Fibroblast of skin of back (primary cell): ENCODE measurements around the gene DPYSL5. TPM values are rescaled to one million over a fixed set of nuclear protein-coding genes. Genes with fewer than 3 reads are reported as not detected.
"Not testable (repeated sequence)": the region's sequence is repeated elsewhere in the genome, so short reads cannot be mapped to it uniquely, and the experiment has no call there.

ENCODE experiments used
- DNase-seq: peaks from one replicate; pipeline ENCODE4 v3.0.0-alpha.2; 2013
- polyA plus RNA-seq, 2 experiments: library from polyadenylated mRNA; unstranded; fragments of 120-200 nt; gene quantifications; one replicate each; pipeline ENCODE4 v1.2.1, GENCODE V29; 2013; ENCODE audit not compliant: insufficient read length in 2 of 2

DPYSL5 gene, protein sequence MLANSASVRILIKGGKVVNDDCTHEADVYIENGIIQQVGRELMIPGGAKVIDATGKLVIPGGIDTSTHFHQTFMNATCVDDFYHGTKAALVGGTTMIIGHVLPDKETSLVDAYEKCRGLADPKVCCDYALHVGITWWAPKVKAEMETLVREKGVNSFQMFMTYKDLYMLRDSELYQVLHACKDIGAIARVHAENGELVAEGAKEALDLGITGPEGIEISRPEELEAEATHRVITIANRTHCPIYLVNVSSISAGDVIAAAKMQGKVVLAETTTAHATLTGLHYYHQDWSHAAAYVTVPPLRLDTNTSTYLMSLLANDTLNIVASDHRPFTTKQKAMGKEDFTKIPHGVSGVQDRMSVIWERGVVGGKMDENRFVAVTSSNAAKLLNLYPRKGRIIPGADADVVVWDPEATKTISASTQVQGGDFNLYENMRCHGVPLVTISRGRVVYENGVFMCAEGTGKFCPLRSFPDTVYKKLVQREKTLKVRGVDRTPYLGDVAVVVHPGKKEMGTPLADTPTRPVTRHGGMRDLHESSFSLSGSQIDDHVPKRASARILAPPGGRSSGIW
- 0.08 TPM for polyA plus RNA-seq (2013, experiment 1 of 2; ENCODE audit: insufficient read length)
- polyA plus RNA-seq (2013, experiment 2 of 2; ENCODE audit: insufficient read length), result 0.11 TPM

DNA sequence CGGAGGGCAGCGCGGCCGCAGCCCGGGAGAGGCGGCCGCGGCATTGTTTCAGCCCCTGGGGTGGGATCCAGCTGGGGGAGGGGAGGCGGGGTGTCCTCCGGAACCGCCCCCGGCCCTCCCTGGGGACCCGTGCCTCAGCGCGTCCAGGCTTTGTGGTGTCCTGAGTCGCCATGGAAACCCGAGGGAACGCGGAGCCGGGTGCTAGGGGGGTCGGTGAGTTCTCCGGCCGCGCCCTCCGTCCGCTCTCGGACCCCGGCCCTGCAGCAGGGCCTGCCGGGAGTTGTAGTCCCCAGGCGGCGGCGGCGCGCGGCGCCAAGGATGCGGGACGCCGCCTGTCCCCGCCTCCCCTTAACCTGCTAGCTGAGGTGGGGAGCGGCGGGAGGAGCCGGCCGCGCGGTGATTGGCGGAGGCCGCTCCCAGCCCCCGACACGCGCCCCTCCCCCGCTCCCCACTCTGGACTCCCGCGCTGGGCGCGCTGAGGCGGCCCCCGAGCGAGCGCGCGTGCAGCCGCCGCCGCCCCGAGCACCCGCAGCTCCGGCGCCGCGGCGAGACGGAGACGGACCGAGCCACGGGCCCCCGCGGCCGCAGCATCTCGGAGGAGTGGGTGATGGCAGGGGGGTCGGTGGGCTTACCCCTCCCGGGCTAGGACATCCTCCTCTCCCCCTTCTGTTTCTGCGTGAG lies at the start of gene DPYSL5:
Gene DPYSL5, plus strand, starts transcription at position 478 of the 681 bp plus-strand sequence. CDS start 50,368 bp downstream, outside the sequence.
- no peak for DNase-seq

DNA sequence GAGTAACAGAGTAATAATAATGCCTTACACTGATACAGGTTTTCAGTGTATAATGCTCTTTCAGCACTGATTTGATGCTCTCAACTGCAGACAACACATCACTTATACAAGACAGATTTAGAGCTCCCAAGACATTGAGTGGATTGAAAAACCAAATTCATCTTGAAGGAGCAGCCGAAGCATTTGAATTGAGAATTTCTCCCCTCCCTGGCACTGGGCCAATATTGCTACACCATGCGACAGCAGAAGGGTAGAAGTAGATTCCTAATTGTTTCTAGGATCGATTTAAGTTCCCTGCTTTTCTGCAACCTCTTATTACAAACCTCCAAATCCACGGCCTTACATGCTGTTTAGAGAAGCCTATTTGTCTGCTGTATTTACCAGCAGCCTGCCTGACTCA lies 46.6 kb upstream of the DPYSL5 start:
- DNase-seq, result no peak

DNA sequence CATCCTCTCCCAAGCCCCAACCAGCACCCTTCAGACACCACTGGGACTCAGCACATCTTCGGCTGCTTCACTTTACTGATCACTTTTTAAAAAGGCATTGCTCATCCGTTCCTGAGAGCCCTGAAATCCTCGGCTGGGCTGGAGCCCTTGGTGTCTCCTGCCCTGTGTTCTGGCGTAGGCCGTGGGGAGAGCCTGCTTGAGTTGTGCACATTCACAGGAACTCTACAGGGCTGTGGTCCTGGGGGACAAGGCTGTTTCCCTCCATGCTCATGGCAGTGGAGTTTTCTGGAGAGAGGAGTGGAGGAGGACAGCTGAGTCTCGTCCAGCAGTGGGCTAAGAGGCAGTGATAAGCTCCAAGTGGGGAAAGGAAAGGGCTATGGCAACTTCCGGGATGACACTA lies 46.1 kb upstream of the DPYSL5 start:
- no peak for DNase-seq

DNA sequence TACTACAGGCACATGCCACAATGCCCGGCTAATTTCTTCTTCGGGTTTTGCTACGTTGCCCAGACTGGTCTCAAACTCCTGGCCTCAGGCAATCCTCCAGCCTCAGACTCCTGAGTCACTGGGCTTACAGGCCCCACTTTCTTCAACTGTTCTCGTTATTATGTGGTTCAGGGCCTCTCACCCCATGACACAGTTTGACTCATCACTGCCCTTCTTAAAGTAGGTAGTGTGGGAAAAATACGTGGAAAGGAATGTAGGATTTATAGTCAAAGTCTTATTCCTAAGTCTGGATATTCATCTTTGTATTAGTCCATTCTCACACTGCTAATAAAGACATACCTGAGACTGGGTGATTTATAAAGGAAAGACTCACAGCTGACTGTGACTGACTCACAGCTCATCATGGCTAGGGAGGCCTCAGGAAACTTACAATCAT lies 42.7 kb upstream of the DPYSL5 start:
- peak; percentile 79 for DNase-seq

DNA sequence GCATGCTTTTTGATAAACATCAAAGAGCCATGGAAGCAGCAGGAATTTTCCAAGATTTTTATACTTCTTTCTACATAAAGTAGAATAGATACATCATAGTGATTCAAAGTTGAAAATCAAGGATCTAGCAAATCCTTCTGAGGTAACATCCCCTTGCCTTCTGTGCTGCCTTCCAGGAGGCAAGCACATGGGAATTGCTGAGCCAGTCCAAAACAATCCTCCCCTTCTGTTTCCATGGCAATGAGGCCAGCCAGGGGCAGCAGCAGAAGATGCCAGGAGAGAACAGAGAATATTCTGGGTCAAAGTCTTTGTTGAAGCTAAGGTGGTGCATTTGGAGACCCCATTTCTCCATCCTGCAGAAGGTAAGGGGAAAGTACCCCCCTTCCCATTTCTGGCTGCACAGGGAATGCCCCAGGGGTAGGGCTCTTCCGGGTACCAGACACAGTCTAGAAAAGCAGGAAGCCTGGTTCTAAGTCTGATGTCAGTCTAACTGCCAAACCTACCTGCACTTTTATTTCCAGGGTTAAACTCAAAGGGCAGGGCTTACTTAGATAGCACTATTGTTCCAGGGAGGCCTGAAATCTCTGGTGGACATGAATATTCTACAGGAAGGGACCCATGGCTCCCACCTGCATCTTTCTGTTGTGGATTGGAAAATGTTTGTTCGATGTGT lies 40.0 kb upstream of the DPYSL5 start:
- DNase-seq, result peak; percentile 17

DNA sequence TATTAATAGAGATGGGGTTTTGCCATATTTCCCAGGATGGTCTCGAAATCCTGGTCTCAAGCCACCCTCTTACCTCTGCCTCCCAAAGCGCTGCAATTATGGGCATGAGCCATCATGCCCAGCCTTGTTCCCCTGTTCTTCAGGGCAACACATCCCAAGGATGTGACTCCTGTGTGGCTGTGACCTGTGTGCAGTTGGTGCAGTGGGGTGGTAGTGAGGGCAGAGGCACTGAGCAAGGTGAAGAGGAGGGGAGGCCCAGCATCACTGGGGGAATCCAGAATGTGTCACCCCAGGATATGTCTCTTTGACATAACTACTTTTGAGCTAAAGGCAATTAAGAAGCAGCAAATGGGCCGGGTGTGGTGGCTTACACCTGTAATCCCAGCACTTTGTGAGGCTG lies 38.7 kb upstream of the DPYSL5 start:
- no peak for DNase-seq

DNA sequence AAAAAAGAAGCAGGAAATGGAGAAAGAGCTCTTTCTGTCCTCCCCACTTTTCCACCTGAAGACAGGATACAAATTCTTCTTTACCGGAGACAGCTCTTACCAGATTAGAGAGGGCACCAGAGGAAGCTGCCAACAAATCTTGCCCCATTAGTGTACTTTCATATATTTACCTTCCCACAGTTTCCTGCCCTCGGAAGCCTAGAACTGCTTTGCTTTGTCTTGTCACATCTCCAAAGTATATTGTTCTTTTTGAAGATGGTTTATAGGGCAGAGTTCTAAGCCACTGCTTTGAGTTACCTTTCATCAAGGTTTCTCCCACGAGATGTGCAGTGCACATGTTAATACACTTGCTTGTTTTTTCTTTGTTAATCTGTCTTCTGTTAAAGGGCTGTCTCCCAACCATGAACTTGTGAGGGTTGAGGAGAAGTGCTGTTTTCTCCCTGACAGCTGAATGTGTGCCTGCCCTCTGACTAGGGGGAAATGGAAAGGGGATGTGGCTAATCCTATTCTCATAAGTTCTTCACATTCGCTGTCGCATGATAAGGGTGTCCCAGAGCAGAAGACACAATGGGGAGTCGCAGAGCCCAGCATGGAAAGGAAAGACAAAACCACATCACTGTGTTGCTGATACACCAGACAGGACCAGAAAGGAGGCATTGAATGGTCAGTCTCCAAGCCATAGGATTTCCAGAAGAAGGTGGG lies 37.9 kb upstream of the DPYSL5 start:
- DNase-seq, result no peak

DNA sequence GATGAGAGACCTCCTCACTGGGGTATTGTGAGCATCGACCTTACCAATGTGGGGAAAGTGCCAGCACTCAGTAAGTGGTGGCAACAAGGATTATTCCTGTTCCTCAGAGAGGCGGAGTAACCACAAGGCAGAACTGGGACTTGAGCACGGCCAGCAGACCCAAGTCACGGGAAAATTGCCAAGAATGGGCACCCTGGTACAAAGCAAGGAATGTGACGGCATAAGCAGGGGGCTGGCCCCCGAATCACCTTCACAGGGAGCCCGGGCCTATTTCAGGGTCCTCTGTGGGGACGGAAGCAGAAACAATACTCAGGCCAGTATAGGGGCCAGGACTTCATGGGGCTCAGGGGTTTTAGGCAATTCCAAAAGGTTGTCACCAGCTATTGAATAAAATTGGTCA lies 36.7 kb upstream of the DPYSL5 start:
- DNase-seq, result no peak

DNA sequence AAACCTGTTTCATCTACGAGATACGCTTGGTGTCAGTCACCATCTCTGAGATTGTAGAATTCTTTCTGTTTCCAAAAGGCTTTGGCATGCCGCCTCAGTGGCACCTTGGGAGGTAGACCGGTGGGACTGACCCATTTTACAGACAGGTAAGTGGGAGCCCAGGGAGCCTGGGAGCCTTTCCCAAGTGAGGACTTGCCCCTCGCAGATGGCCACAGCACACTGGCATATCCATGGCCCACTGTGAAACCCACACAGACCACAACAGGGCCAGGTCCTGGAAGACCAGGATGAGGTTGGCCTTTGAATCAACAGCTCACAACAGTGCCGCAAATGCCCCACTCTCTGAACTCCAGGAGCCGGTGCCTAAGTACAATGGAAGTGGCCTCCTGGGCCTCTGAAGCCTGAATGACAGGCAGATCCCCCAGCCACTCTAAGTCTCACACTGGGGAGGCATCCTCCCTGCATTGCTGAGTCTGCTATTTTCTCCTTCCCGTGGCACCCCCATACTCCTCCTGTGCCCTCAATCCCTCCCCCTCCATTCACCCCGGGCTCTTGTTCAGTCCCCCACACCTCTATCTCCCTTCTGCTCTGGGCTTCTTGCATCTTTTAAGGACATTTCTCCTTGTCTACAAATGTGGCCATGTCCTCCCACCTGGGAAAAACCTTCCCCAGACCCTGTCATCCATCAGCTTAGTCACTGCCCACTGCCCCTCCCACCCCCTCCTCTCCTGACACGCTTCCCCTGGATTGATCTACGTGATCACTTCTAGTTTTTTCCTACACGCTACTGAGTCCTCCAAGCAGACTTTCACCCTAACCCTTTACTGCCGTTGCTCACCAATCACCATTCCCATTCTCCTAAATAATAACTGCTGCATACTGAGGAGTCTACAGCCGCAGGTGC lies 35.9 kb upstream of the DPYSL5 start:
- no peak for DNase-seq

DNA sequence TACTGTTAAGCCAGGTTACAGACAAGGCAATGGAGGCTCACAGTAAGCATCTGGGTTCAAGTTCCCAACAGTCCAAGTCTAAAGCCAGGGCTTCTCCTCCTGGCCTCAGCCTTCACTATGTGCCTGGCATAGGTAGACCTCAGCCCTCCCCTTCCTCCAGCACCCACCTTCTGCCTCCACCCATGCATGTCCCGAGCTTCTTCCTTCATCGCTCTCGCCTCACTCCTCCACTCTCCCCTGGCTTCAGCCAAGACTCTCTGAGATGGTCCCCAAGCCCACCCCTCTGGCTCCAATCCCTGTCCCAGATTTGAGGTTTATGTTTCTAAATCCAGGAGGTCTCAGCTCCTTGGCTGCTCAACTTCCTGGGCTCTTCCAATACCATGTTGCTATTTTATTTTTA lies 35.2 kb upstream of the DPYSL5 start:
- no peak for DNase-seq

DNA sequence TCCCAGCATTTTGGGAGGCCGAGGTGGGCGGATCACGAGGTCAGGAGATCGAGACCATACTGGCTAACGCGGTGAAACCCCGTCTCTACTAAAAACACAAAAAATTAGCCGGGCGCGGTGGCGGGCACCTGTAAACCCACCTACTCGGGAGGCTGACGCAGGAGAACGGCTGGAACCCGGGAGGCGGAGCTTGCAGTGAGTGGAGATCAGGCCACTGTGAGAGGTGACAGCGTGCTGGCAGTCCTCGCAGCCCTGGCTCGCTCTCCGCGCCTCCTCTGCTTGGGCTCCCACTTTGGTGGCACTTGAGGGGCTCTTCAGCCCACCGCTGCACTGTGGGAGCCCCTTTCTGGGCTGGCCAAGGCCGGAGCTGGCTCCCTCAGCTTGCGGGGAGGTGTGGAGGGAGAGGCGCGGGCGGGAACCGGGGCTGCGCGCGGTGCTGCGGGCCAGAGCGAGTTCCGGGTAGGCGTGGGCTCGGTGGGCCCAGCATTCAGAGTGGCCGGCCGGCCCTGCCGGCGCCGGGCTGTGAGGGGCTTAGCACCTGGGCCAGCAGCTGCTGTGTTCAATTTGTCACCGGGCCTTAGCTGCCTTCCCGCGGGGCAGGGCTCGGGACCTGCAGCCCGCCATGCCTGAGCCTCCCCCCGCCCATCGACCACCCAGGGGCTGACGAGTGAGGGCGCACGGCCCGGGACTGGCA lies 33.7 kb upstream of the DPYSL5 start:
- not testable (repeated sequence) for DNase-seq

DNA sequence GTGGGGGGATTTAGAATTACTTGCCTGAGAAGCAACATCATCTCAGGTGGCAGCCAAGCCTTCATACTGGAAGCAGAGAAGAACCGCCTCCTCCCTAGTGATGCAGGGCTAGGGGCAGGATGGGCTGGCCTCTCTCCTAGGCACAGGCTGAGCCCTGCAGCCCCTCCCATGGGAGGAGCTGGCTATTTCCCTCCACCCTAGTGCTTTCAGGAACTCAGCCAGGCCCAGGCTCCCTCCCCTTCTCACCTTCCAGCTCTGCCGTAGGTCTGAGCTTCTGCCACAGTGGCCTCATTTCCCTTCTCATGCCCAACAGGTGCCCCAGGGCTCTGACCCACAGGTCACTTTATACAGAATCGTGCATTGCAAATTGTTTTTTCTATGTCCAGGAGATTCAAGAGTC lies 31.0 kb upstream of the DPYSL5 start:
- no peak for DNase-seq

DNA sequence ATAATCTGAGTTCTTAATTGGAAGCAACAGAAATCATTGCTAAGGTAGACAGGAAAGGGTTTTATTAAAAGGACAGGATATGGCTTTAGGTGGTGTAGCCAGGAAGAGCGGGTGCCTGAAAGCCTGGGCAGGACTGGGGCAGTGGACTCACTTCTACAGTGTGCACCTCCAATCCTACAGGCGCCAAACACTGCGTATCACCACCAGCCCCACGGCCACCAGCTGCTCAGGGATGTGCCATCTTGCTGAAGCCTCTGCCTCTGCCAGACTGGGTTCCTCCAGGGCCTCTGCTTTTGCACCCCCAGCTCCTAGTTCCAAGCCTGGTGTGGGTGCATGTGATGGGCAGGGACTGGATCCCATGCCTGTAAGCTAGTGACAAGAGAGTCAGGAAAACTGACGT lies 29.7 kb upstream of the DPYSL5 start:
- DNase-seq, result no peak

DNA sequence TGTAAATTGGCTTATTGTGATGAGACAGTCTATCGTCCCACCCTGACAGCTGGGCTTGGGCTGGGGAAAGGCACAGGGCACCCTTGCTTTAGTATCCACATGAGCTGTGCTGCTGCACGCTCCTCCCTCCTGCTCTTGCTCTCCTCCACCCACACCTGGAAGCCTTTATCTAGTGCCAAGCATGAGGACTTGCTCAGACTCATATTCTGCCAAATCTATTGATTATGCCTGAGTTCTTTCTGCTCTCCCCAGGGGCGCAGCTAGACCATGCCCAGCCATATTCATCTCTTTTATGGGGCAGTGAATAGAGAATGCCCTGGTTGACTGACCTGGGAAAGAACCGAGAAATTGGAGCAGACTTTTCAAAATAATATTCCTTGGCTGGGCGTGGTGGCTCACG lies 29.0 kb upstream of the DPYSL5 start:
- DNase-seq, result no peak

DNA sequence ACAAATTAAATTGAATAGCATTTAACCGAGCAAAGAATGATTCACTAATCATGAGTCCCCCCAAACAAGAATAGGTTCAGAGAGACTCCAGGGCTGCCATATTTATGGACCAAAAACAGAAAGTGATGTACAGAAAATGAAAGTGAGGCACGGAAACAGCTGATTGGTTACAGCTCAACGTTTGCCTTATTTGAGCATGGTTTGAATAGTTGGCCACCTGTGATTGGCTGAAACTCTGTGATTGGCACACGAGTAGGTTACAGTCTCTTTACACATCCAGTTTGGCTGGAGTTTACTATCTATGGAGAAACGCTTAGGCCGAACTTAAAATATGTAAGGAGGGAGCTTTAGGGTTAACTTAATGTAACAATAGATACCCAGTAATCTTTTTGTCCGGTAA lies 27.0 kb upstream of the DPYSL5 start:
- DNase-seq, result no peak

DNA sequence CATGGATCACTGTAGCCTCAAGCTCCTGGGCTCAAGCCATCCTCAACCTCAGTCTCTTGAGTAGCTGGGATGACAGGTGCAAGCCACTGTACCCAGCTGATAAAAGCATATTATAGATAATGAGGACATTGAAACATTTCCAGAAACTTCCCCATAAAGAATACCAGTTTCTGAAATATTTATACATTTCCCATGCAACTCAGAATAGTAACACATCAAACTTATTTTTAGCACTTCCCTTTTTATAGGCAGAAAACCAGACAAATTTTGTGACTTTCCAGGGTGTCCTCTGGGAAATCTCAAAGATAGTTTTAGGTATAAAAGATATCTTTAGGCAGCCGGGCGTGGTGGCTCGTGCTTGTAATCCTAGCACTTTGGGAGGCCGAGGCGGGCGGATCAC lies 25.1 kb upstream of the DPYSL5 start:
- no peak for DNase-seq

DNA sequence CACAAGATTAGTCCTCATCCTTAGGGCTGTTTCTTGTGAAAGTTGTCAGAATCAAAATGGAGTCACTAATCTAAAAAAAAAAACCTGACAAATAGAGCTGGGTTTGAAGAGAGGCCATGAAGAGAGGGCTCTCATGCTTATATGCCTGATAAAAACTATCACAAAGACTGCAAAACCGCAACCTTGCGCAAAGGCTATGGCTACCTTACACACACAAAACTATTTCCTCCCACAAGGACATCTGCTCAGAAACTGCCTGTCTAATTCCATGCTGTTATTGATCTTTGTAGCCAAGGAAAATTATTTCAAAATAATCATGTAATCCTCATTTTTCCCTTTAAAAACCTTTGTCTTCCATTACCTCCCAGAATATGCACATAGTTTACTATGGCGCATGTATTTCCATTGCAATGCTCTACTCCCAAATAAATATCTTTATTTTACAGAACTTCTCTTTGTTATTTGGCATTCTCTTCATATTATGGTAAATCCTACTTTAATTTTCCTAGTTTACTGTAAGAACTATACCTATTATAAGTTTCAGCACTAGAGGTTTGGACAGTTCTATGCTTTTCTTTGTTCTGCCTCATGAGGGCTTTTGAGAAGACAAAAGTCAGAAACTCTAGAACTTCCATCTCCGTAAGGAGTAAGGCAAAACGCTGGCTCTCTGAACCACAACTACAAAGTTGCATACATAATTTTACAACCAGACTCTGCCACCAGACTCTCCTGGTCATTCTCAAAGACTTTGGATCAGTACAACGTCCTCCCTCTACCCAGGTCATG lies 9.6 kb upstream of the DPYSL5 start:
- DNase-seq, result peak; percentile 36

DNA sequence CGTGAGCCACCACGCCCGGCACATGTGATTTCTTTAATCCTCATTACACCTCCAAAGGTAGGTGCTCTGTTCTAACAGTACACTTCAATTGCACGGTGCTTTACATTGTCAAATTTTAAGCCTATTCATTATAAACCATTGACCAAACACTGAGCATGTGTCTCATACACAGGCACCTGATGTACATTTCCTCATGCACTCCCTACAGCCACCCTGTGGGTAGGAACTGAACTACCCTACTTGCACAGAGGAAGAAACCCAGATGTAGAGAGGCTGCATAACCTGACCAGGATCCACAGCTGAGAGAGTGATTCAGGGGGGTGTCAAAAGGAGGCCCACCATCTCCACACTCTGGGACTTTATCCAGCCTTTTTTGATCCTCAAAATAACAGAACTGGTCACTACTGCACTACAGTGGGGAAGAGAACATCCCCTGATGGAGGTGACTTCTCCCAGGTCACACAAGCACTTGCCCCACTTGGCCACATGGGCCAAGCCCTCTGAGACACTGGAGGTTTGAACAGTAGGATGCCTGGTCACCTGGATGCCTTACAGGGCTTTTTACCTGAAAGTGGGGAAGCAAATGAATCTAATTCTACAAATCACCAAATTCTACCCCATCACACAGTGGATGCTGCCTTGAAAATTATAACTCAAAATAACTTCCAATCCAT lies 6.9 kb upstream of the DPYSL5 start:
- DNase-seq, result no peak

DNA sequence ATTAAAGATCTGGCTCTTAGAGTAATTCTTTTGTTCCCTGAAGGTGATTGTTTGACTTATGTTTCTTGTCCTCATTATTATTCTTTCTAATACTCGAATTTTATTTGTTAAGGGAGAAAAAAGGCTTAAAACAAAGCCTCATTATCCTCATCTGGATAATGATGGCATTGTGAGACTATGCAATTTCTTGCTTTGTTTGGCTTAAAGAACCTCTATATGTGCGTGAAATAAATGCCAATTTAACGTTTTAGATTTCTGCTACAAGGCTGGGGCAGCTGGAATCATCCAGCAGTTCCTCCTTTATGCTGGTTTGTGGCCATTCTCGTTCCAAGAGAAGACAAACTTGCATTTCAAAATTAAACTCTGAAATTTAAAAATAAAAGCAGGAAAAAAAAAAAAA lies 4.9 kb upstream of the DPYSL5 start:
- DNase-seq, result no peak
